Measurements from ENCODE around the gene C1orf174. TPM values are rescaled to one million over a fixed set of nuclear protein-coding genes. Genes with fewer than 3 reads are reported as not detected.

C1orf174 gene
- total RNA-seq, 1 donor from 2014 or later: 23.5 TPM

- DNase-seq (ENCODE audit: extremely low read depth, low read depth, low spot score): no peak
Measured at GRCh38 chr1:3898475-3898735, 1.7 kb downstream of the C1orf174 start.

DNA sequence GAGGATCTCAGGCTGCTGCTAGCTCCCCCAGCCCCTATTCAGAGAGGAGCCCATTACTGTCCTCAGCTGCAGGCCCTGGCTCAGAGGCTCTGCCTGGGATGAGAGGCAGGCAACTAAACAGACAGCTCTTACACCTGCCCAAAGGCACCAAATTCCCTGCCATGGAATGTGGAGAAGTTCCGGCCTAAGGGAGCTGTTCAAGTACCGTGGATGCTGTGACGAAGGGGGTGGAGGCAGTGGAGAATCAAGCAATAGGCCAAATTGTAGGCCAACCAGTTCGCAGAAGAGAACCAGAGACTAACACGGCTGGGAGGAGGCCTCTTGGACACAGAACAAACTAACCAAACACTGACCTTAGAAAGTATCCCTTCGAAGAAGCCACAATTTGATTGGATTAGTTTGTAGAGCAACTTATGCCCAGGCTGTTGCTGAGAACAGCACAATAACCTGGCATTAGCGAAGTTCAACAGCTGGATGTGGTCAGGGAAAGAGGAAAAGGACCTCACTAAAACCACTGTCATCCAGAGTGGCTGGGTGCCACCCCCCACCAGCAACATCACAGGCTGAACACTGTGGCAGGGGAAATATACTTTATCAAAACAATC, 3.6 kb downstream of the C1orf174 start:
- DNase-seq (ENCODE audit: extremely low read depth, low read depth, low spot score): no peak

DNA sequence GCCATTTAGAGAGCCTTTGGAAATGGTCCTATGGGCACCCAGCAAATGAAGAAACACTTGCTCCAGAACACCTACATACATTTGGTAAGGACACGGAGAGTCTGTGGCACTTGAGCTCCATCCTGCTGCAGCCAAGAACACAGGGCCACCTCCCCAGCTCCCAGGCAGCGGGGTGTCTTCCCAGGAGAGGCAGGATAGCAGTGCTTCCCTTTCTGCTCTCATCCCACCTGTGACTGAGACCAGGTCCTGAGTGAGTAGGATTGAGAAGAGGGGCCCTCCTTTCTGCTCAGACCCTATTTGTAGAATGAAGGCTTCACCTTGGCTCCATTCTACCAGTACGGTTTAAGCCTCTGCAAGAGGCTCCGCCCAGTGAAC, 4.1 kb downstream of the C1orf174 start:
- no peak for DNase-seq (ENCODE audit: extremely low read depth, low read depth, low spot score)

DNA sequence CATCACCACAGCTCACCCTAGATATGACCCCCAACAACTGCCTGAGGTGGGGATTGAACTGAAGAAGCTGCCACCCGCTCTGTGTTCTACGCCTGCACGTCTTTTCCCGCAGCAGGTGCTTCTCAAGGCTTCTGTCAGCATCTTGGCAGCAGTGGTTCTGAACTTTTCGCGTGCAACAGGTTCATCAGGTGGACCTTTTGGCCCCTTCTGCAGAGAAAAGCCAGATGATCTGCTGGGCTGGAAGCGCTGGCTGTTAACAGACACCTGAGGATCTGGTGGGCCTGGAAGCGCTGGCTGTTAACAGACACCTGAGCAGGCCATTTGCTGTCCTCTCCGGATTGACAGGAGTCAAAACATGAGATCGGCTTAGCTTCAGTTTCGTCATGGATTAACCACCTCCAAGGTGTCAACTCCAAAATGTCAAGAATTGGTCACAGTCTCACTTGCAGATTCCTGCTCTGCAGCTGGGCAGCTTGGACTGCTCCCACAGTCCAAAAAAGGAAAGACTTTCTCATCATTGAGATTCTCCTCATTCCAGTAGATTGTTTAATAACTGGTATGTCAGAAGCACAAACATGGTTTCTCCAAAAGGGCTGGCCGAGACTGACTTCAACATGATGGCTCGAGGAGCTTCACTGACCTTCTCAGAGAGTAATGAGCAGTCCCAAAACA, 4.7 kb downstream of the C1orf174 start:
- no peak for DNase-seq (ENCODE audit: extremely low read depth, low read depth, low spot score)

DNA sequence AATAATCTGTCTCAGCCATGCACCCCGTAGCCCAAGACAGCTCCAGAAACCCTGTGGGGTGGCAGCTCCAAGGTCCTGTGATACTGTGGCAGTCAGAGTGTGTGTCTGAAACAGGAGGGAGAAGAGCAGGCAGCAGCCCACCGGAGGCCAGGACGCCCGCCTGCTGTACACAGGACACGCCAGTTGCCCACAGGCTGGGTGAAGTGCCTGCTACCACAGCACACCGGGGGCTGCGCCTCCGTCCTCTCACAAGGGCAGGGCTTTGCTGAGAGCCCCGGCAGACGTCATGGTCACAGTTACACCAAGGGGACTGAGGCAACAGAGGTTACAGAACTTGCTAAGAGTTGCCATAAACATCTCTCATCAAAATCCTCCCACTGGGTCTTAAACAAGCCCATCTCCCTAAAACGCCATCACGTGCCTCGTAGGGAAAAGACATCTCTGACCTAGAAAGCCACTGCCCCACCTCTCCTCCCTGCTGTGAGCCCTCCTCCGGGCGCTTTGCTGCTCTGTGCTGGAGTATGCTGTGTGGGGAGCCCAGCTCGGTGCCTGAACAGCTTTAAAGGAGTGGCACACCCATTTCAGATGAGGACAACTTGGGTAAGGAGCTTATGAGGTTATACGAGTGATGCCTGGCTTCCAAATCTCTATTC, 5.3 kb downstream of the C1orf174 start:
- DNase-seq (ENCODE audit: extremely low read depth, low read depth, low spot score): no peak

- no peak for DNase-seq (ENCODE audit: extremely low read depth, low read depth, low spot score)
Measured at GRCh38 chr1:3893190-3893589, 6.9 kb downstream of the C1orf174 start.

- DNase-seq (ENCODE audit: extremely low read depth, low read depth, low spot score): no peak
Measured at GRCh38 chr1:3892748-3893147, 7.3 kb downstream of the C1orf174 start.

DNA sequence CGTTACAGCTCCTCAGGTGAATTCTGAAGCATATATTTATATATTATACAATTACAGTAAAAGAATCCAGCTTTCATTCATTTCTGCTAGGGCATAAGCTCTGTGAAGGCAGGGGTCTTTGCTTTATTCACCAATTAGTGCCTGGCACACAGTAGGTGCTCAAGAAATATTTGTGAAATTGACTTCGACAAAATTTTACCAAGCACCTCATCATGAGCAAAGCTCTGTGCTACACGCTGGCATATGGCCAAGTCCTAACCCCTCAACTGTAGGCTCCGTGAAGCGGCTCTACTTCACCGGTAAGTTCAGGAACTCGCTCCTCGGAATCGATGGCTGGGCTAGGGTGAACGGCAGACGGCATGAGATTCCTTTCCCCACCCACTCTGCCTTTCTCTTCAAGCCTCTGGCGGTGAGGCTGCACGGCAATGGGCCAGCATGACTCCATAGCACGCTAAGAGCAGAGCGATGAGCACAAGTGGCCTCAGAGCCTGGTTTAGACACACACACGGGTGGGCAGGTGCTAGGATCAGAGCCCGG, 8.7 kb downstream of the C1orf174 start:
- DNase-seq (ENCODE audit: extremely low read depth, low read depth, low spot score): no peak

DNA sequence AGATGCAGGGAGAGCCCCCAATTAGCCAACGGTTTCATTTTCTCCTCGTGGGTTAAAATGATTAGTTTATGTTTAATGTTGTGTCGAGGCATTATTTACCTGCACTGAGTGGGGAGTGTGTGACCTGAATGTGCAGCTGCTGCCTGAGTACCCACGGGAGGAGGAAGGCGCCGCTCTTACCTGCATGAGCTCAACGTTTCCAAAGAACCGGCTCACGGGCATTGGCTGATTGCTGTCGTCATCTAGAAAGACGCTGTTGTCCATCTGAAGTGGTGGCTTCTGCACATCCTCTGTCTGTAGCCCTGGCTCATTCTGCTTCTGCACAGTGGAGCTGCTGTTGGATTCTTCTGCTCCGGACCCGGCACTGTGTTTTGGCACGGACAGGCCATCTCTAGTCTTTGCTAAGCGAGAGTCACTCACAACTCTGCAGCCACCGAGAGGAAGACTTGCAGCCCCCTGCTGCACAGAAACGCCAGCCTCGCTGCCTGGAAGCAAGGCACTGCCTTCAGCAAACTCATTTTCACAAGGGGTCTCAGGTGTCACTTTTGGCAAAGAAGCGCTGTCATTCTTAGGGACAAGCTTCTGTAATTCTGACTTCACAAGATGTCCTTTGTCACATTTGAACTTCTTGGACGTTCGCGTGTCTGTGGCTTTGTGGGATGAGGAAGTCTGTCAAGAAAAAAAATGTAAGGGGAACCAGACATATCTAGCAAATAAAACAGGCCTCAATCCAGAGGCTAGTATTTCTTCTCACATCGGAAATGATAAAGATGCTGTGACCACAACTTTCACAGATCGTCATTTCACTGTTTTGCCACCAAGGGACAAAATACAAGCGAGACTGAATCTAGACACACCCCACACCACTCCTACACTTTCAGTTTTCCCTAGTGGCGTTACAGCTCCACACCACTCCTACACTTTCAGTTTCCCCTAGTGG, 9.4 kb downstream of the C1orf174 start:
- no peak for DNase-seq (ENCODE audit: extremely low read depth, low read depth, low spot score)

GRCh38 chr1:3889936-3890335, 10.1 kb downstream of the C1orf174 start:
- DNase-seq (ENCODE audit: extremely low read depth, low read depth, low spot score): no peak

DNA sequence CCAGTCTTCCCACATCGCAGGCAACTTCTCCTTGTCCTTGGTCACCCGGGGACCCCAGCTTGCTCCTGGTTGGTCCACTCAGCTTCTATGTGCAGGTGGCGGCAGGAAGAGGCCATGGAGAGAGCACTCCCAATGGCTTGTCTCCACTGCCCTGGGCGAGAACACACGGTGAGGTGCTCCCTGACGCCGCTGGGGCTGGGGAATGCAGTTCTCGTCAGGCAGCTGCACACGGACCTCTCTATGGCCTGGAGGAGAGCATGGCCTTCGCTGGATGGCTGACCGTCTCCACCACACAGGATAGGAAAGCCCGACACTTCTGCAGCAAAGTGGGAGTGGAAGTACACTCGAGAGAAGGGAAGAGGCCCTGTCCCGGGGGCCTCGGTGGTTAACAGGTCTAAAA, 11.8 kb downstream of the C1orf174 start:
- DNase-seq (ENCODE audit: extremely low read depth, low read depth, low spot score): no peak

DNA sequence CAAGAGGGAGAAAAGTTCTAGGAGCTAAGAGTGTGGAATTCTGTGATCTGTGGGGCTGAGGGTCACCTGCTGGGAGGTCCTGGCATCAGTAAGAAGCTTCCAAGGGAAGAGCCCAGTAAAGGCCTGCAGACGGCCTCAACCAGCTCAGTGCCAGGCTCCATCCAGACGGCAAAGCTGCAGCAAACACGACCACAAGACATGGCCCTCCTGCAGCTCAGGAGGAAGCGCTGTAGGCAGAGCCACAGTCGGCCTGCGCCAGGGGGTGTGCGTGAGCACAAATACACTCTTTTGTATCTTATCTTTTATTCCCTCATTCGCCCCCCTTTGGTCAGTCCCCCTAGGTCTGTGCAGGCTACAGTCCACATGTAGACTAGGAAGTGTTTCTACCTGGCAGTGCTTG, 13.4 kb downstream of the C1orf174 start:
- DNase-seq (ENCODE audit: extremely low read depth, low read depth, low spot score): no peak

DNA sequence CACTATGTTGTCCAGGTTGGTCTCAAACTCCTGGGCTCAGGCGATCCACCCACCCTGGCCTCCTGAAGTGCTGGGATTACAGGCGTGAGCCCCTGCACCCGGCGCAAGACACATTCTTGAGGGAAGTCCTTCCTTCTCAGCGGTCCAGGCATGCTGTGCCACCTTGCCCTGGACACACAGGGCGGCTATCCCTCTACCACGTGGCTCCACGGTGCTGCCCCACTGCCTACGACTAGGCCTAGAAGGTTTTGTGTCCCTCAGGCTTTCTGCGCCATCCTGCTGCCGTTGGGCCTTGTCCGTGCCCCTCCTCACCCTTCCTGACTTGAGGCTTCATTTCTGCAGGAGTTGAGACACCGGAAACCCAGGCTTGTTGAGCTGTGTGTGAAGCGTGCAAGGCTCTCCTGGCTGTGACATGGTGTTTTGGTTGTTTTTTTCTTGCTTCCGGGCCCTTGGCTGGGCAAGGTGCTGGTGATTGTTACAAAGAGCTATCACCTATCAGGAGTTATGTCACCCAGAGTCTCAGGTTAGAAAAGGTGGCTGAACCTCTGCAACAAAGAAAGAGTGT, 13.9 kb downstream of the C1orf174 start:
- DNase-seq (ENCODE audit: extremely low read depth, low read depth, low spot score): no peak

- DNase-seq (ENCODE audit: extremely low read depth, low read depth, low spot score): no peak
Measured at GRCh38 chr1:3885611-3886010, 14.5 kb downstream of the C1orf174 start.

DNA sequence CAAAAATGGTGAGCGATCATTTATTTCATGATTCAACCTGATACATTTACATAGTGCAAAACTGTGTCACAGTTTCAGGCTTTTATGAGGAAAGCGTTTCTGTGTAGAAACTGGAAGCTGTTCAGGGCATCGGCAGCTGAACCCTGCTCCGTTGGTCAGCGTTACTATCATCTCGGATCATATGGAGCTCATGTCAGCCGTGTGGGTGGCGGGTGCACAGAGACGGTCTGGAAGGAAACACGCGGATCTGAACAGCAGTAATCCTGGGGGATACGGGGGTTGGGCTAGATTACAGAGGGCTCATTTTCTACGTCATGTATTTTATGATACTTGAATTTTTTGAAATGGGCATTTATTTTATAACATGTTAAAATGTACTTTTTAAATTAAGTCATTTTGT, 15.1 kb downstream of the C1orf174 start:
- no peak for DNase-seq (ENCODE audit: extremely low read depth, low read depth, low spot score)

DNA sequence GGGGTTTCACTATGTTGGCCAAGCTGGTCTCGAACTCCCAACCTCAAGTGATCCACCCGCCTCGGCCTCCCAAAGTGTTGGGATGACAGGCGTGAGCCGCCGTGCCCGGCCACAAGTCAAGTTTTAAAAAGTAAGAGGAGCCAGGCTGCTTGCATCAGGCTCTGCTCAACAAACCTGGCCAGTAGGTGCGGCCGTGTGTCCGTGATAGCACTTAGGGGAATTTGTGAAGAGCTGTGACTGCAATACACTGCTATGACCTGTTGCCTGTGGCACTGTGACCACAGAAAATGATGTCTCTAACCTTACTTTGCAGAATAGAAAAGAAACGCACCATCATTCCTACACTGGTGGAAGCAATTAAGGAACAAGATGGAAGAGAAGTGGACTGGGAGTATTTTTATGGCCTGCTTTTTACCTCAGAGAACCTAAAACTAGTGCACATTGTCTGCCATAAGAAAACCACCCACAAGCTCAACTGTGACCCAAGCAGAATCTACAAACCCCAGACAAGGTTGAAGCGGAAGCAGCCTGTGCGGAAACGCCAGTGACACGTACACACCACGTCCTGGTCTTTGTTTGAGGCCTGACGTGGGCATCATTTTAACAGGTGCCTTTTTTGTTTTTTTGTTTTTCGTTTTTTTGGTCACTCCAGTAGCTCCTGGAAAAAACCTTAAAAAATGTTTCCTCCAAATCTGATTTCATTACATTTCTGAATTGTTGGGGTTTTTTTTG, 16.7 kb downstream of the C1orf174 start:
- no peak for DNase-seq (ENCODE audit: extremely low read depth, low read depth, low spot score)

GRCh38 chr1:3881193-3881480, 18.9 kb downstream of the C1orf174 start:
- DNase-seq (ENCODE audit: extremely low read depth, low read depth, low spot score): no peak

DNA sequence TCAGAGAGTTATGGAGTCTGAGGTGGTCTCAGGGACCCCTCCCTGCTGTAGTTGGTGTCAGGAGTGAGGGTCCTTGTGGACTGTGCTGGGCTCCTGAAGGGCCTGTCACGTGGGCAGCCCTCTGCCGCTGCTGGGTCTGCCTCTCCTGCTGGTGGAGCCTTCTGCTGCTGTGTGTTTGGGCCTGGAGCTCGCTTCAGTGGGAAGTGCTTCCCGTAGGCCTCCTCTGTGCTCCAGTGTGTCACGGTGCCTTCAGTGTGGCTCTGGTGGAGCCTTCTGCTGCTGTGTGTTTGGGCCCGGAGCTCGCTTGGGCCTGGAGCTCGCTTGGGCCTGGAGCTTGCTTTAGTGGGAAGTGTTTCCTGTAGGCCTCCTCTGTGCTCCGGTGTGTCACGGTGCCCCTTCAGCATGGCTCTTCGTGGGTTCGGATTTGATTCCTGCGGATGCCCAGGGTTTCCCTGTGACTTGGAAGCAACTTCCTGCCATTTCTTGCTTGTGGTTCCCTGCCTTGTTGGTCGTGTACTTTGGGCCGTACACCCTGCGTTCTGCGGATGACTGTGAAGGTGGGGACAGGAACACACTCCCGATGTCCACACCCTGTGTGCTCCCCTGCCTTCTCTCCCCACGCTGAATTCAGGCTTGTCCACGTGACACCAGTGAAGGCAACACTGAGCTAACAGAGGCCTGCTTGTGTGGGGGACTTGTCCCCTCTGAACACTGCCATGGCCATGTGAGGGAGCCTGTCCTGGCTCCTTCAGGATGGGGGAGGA, 19.5 kb downstream of the C1orf174 start:
- DNase-seq (ENCODE audit: extremely low read depth, low read depth, low spot score): no peak

- no peak for DNase-seq (ENCODE audit: extremely low read depth, low read depth, low spot score)
Measured at GRCh38 chr1:3879787-3880428, 20.2 kb downstream of the C1orf174 start.

Measured in glomerular endothelial cell (primary cell).